ENCODE measurements around the gene AP2A1. TPM values are rescaled to one million over a fixed set of nuclear protein-coding genes. Genes with fewer than 3 reads are reported as not detected.

AP2A1 gene
- total and polyA plus RNA-seq, 10 of the 15 experiments (the other 5 are each of a cell fraction or from before 2014, with no cell fraction given), result 0.68 to 78.8 (median 33.8) TPM

DNA sequence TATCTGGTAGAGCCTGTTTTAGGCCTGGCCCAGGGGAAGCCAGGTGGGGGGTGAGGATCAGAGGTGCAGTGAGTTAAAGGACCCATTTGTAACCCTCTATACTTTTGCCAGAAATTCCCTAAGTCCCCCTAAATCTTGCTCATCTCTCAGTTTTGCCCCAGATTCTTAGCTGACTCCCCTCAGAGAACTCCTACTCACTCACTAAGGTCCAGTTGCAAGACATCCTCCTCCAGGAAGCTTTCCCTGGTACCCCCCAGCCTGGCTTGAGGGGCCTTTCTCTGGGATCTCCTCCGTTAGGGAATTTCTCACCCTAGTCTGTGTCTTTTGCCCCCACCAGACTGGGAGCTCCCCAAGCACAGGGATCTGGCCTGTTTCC, 5.6 kb upstream of the AP2A1 start:
- no peak overlapping the region for H3K9ac ChIP-seq (ENCODE audit: control insufficient read depth, insufficient read depth, low read length)
- POLR2A ChIA-PET, result no interaction called here
- TF ChIP-seq RAD51 (IDR thresholded peaks at IDR 0.05) (no peak), TCF7 (IDR thresholded peaks at IDR 0.05; ENCODE audit: borderline replicate concordance) (no peak), HCFC1 (IDR thresholded peaks at IDR 0.05; ENCODE audit: low read length) (no peak), ZNF207 (IDR thresholded peaks at IDR 0.05; ENCODE audit: borderline replicate concordance) (no peak)

DNA sequence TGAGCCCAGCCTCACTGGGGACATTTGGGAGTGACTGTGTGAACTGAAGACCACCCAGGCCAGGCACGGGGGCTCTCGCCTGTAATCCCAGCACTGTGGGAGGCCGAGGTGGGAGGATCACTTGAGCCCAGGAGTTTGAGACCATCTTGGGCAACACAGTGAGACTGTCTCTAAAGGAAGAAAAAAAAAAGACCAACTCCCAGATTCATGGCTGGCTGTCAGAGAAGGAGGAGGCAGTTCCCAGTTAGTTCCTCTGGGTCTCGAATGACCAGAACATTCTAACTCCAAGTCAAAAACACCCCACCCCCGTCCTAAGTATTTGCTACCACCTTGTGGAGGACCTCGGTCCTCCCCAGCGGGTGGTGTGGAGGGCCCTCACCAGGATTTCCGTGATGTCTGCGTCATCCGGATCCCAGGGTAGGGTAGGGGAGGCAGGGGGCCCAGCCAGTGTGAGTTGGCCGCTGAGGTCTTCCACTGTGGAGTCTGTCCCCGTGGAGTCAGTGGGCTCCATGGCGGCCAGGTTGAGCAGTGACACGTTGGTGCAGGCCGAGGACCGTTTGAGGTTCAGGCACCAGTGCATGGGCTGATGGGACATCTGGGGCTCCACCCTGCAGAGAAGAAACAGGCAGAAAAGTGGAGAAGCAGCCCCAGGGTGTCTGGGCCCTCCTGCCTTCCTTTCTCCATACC, 5.0 kb upstream of the AP2A1 start:
- H3K9ac ChIP-seq (ENCODE audit: control insufficient read depth, insufficient read depth, low read length), result no peak overlapping the region
- no peak overlapping the region for H3K4me3 ChIP-seq
- H3K4me1 ChIP-seq (ENCODE audit: control insufficient read depth, insufficient read depth, low read length), result peaks cover 8% of the 10 kb centered on the region; the same call in 1 of the 2 replicates
- no peak for DNase-seq (ENCODE audit: low read depth, low spot score)
- ChIA-PET CTCF (no interaction called here), POLR2A (no interaction called here), RAD21 (ENCODE audit: unreplicated experiment) (interaction anchor here (0.6 kb wide), 1 partner anchor 44 kb away, joined by 3 read pairs; no protein-coding TSS in a partner anchor), SMC1A (ENCODE audit: uncharacterized antibody, unreplicated experiment) (no interaction called here)
- no peak for FAIRE-seq
- H3K27ac ChIP-seq (ENCODE audit: control insufficient read depth, insufficient read depth), result no peak overlapping the region
- TF ChIP-seq, protein P1, sequence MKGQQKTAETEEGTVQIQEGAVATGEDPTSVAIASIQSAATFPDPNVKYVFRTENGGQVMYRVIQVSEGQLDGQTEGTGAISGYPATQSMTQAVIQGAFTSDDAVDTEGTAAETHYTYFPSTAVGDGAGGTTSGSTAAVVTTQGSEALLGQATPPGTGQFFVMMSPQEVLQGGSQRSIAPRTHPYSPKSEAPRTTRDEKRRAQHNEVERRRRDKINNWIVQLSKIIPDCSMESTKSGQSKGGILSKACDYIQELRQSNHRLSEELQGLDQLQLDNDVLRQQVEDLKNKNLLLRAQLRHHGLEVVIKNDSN (IDR thresholded peaks at IDR 0.05; ENCODE audit: borderline replicate concordance, extremely low read length, insufficient read depth, low read depth, low read length), result no peak
- TF ChIP-seq SMC3 (IDR thresholded peaks at IDR 0.05; ENCODE audit: borderline replicate concordance, low read length) (peak; percentile 8; the same call in 1 of the 2 replicates), RAD21 (IDR thresholded peaks at IDR 0.05; ENCODE audit: insufficient read depth, low read depth, low read length) (peak; percentile 22; the same call in 1 of the 2 replicates)
- TF ChIP-seq, protein P2, sequence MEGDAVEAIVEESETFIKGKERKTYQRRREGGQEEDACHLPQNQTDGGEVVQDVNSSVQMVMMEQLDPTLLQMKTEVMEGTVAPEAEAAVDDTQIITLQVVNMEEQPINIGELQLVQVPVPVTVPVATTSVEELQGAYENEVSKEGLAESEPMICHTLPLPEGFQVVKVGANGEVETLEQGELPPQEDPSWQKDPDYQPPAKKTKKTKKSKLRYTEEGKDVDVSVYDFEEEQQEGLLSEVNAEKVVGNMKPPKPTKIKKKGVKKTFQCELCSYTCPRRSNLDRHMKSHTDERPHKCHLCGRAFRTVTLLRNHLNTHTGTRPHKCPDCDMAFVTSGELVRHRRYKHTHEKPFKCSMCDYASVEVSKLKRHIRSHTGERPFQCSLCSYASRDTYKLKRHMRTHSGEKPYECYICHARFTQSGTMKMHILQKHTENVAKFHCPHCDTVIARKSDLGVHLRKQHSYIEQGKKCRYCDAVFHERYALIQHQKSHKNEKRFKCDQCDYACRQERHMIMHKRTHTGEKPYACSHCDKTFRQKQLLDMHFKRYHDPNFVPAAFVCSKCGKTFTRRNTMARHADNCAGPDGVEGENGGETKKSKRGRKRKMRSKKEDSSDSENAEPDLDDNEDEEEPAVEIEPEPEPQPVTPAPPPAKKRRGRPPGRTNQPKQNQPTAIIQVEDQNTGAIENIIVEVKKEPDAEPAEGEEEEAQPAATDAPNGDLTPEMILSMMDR (IDR thresholded peaks at IDR 0.05 in 2 of 3, conservative IDR thresholded peaks at IDR 0.05 in 1 of 3; ENCODE audit: control insufficient read depth in 2 of 3, extremely low read depth in 1 of 3, insufficient read depth in 1 of 3, low read depth in 3 of 3, low read length in 3 of 3), result peak in 2 of 3 experiments; percentile 14 to 25; a peak in 1 of 6 replicates
- TF ChIP-seq, protein P3, sequence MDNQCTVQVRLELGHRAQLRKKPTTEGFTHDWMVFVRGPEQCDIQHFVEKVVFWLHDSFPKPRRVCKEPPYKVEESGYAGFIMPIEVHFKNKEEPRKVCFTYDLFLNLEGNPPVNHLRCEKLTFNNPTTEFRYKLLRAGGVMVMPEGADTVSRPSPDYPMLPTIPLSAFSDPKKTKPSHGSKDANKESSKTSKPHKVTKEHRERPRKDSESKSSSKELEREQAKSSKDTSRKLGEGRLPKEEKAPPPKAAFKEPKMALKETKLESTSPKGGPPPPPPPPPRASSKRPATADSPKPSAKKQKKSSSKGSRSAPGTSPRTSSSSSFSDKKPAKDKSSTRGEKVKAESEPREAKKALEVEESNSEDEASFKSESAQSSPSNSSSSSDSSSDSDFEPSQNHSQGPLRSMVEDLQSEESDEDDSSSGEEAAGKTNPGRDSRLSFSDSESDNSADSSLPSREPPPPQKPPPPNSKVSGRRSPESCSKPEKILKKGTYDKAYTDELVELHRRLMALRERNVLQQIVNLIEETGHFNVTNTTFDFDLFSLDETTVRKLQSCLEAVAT (IDR thresholded peaks at IDR 0.05), result no peak
- in situ Hi-C loops (cut with MboI), result no loop called here
- no peak for ATAC-seq
- no peaks in the 10 kb centered on the region for H3K36me3 ChIP-seq (ENCODE audit: control insufficient read depth in 2 of 2, insufficient read depth in 2 of 2, low read length in 1 of 2)
- no TSS peak for BruUV-seq (replicated peaks)
- H3K4me2 ChIP-seq (ENCODE audit: control insufficient read depth, insufficient read depth), result no peak overlapping the region
- no peaks in the 10 kb centered on the region for H3K79me2 ChIP-seq (ENCODE audit: control insufficient read depth, insufficient read depth, low read length)
- no peaks in the 10 kb centered on the region; a peak in 1 of 4 replicates for H3K27me3 ChIP-seq (replicated peaks in 1 of 2; ENCODE audit: control insufficient read depth in 2 of 2, insufficient read depth in 2 of 2, low read length in 1 of 2)
- WGBS (ENCODE audit: insufficient coverage, insufficient replicate concordance, low lambda C conversion rate, missing lambda C conversion rate), result 43% methylated on average over 15 of the region's 16 CpGs
- H3K9me3 ChIP-seq (replicated peaks; ENCODE audit: control insufficient read depth, insufficient read depth, low read length), result no peaks in the 10 kb centered on the region
- intact Hi-C loops (cut with micrococcal nuclease; ENCODE audit: unreplicated experiment), result no loop called here
- H4K20me1 ChIP-seq (ENCODE audit: control insufficient read depth, insufficient read depth), result no peaks in the 10 kb centered on the region
- peak overlapping the region; percentile 16; the same call in 1 of the 2 replicates for H2AFZ ChIP-seq (ENCODE audit: control insufficient read depth, low read depth, low read length)

More for the DNA sequence above, 5.6 kb upstream of the AP2A1 start:
- Histone ChIP-seq H3K79me2 (ENCODE audit: control insufficient read depth, insufficient read depth, low read length) (no peaks in the 10 kb centered on the region), H4K20me1 (ENCODE audit: control insufficient read depth, insufficient read depth) (no peaks in the 10 kb centered on the region), H3K36me3 (ENCODE audit: control insufficient read depth in 2 of 2, insufficient read depth in 2 of 2, low read length in 1 of 2) (no peaks in the 10 kb centered on the region), H3K9me3 (replicated peaks; ENCODE audit: control insufficient read depth, insufficient read depth, low read length) (no peaks in the 10 kb centered on the region; the same call in 2 of the 3 replicates), H3K4me1 (ENCODE audit: control insufficient read depth, insufficient read depth, low read length) (peaks cover 8% of the 10 kb centered on the region; the same call in 1 of the 2 replicates), H3K27ac (ENCODE audit: control insufficient read depth, insufficient read depth) (no peak overlapping the region), H2AFZ (ENCODE audit: control insufficient read depth, low read depth, low read length) (no peak overlapping the region), H3K4me2 (ENCODE audit: control insufficient read depth, insufficient read depth) (no peak overlapping the region), H3K4me3 (no peak overlapping the region), H3K27me3 (replicated peaks in 1 of 2; ENCODE audit: control insufficient read depth in 2 of 2, insufficient read depth in 2 of 2, low read length in 1 of 2) (no peaks in the 10 kb centered on the region; a peak in 1 of 4 replicates)
- ATAC-seq (no peak), FAIRE-seq (no peak), DNase-seq (ENCODE audit: low read depth, low spot score) (no peak)
- in situ Hi-C loops (cut with MboI) (no loop called here), intact Hi-C loops (cut with micrococcal nuclease; ENCODE audit: unreplicated experiment) (no loop called here)
- BruUV-seq (replicated peaks), result no TSS peak
- 6% methylated on average over 1 of the region's 1 CpG for WGBS (ENCODE audit: insufficient coverage, insufficient replicate concordance, low lambda C conversion rate, missing lambda C conversion rate)
- ChIA-PET RAD21 (ENCODE audit: unreplicated experiment) (no interaction called here), CTCF (no interaction called here), SMC1A (ENCODE audit: uncharacterized antibody, unreplicated experiment) (no interaction called here)

Data from GM12878 (cell line).